Dedifferentiated amniotic fluid mesenchymal stem cell (primary cell): ENCODE measurements around the gene HIPK2.

ENCODE experiments used
- DNase-seq: peaks from one replicate; pipeline ENCODE4 v3.0.0-alpha.2; 2016; ENCODE audit errors: extremely low spot score

The HIPK2 gene

GRCh38 chr7:139752604-139753003 is 25.2 kb downstream of the HIPK2 start:
- no peak for DNase-seq

GRCh38 chr7:139752148-139752547 is 25.6 kb downstream of the HIPK2 start:
- no peak for DNase-seq

DNA sequence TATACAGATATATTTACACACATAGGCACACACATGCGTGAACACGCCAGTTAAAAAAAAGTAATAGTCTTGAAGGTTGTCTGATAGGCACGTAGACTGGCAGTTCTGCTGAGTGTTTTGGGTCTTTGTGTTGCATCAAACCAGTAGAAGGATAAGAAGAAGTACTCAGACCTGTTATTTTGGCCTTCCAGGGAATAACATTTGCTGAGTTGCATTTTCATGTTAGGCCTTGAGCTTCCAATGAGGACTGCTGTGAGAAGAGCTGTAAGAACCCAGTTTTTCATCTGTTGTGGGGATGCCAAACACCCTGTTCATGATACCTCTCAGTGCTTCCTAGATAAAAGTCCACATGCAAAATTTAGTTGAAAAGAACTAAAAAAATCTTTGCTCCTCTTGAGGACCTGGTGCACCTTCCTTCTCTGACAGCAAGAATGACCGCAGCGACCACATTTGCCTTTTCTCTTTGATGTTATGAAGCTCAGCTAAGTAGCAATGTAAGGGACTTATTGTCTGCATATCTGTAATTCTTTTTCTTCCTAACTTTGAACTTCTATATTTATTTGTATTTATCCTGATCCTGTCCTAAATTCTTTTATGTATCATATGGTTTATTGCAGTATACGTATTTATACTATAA is 27.2 kb downstream of the HIPK2 start:
- DNase-seq: no peak

- no peak for DNase-seq
These were observed 28.3 kb downstream of the HIPK2 start for GRCh38 chr7:139749545-139749944.

GRCh38 chr7:139748941-139749340 is 28.9 kb downstream of the HIPK2 start:
- no peak for DNase-seq

- no peak for DNase-seq
These were observed 29.4 kb downstream of the HIPK2 start for GRCh38 chr7:139748373-139748765.

GRCh38 chr7:139747662-139748372 is 30.0 kb downstream of the HIPK2 start:
- no peak for DNase-seq

DNA sequence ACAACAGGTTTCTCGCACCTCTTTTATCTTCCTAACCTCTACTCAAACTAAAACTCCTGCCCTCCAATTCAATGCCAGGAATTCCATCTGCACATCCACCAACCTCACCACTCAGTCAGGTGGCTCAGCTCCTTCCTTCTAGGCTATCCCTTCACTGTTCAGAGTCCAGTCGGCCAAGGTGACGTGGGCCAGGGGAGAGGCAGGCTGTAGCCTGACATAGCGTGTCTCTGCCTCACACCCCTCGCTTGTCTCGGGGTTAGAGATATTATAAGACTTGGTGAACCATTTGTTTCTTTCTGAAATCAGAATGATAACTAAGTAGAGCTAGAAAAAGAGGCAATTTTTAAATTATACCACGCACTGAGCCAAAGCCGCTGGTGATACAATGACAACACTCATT is 31.1 kb downstream of the HIPK2 start:
- no peak for DNase-seq

DNA sequence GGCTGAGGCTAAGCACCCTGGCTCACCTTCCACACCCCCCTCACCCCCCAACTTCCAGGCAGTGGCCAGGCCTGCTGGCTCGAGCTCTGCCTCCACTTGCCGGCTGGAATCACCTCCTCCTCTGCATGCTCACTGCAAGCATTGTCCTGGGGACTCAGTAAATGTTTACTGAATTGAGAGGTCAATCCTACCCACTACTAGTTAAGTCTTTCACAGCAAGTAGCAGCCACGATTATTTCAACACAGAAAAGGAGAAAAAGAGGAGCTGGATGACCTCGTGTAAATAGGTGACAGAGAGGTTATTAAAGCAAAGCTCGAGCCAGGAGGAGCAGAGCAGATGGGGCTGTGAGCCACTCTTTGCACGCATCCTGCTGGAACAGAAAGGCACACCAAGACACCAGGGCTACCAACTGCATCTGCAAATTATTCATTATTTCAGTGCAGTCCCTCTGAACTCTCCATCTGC is 32.1 kb downstream of the HIPK2 start:
- no peak for DNase-seq

- DNase-seq: no peak
These were observed 32.8 kb downstream of the HIPK2 start for GRCh38 chr7:139744768-139745677.

DNA sequence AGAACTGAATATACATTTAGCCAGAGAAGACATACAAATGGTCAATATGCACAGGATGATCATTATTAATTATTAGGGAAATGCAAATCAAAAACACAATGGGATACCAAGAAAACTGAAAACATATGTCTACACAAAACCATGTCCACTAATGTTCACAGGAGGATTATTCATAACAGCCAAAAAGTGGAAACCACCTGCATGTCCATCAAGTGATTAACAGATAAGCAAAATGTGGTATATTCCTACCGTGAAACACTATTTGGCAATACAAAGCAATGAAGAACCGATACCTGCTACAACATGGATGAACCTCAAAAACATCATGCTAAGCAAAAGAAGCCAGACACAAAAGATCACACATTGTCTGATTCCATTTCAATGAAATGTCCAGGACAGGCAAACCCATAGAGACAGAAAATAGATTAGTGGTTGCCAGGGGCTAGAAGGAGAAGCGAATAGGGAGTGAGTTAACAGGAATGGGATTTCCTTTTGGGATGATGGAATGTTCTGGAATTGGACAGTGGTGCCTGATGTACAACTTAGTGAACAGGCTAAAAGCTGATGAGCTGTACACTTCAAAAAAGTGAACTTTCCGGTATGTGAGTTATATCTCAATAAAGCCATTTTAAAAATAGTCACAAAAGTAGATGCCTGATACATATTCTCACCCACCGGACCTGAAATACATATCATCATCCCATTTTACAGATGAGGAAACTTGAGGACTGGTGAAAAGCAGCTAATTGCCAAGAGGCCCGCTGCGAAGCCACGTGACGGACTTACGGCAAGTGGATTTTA is 33.6 kb downstream of the HIPK2 start:
- DNase-seq: no peak

DNA sequence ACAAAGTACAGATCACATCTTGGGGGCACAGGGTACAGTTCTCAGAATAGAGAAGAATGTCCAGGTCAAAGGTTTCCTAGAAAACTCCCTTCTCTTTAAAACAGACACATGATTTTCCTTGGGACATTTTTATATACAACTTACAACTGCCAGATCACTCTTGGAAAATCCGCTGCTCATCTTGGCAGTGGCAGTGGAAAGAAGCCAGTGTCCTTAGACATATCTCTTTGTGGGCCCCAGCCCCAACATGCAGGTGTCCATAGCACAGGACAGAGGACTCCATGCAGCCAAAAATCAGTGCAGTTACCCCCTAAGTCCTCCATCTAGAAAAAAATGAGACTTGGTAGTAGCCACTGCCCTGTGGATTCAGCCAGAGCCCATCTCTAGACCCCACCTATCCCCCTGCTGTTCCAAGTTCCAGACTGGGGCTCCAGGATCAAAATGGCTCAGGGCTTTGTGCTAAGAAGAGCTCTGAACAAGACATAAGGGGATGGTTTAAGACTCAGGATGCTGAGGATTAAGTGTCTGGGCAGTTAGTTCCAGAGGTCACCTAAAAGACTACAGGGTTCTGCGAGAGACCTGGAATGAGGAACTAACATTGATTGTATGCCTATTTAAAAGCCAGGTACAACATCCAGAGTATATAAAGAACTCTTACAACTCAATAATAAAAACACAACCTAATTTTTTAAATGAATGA is 34.4 kb downstream of the HIPK2 start:
- no peak for DNase-seq

GRCh38 chr7:139741789-139742344 is 35.9 kb downstream of the HIPK2 start:
- no peak for DNase-seq

DNA sequence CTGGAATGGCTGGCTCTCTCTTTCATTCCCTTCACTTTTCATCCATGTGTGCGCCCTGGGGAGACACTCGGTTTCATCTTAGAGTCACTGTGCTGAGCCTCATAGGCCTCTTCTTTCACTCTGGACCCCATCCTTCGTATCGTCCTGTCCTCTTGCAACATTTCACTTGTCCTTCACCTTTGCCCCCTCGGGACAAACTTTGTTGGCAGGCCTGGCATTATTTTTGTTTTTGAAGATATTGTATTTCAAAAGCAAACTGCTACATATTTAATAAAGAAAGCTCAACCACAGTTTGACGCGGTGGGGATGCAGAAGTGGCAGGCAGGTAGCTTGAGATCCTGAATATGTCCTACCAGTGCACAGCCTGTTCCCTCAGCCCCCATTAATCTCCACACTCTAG is 36.6 kb downstream of the HIPK2 start:
- no peak for DNase-seq

- DNase-seq: no peak
These were observed 37.8 kb downstream of the HIPK2 start for GRCh38 chr7:139739863-139740597.

GRCh38 chr7:139738772-139739171 is 39.0 kb downstream of the HIPK2 start:
- DNase-seq: no peak

- DNase-seq: no peak
These were observed 39.7 kb downstream of the HIPK2 start for GRCh38 chr7:139738101-139738489.

DNA sequence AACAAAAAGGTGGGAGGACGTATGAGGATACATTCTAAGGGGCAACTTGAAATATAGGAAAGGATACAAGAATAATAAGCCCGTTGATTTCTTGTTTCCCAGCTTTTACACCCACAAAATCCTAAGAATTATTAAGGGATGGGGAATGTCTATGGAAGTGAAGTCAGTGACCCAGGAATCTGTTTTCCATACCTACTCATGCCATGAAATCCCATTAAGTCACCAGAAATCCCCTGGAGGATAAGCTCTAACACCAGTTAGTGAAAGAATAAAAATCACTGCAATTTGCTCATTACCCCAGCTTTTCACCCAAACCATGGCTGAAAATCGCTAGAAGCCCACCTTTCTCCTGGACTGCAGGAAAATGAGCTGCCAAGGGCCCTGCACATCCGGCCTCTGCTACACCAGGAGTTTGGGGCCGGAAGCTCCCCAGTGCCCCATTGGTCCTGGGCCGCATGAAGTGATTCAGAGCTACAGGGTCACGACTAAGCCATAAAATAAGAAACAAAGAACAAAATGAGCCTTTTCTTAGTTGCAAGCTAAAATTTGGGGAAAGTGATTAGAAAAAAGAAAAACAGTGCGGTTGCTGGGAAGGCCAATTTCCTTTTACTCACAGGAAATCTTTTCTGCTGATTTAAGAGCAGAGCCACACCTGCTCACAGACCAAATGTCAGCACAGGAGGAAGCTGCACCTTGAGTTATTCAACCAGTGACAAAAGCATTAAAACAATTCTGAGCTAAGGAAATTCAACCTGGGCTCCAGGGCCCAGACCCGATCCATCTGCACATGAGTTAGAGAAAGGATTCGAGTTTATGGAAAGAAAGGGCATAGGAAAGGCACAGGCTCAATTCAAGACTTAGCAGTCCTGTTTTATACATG is 40.3 kb downstream of the HIPK2 start:
- no peak for DNase-seq
